Neural cell (in vitro differentiated cells): ENCODE results near the gene C1QTNF8.

Source experiments
- EP300 ChIP-seq: fragments of 450-650 bp; conservative IDR thresholded peaks from 2 replicates; pipeline ENCODE4 v1.6.1; 2014; ENCODE audit warnings: antibody characterized with exemption, mild to moderate bottlenecking, moderate library complexity; ENCODE audit not compliant: poor library complexity, severe bottlenecking
- EZH2 ChIP-seq: fragments of 200-600, 300-800 bp; shearing (Covaris generic), sonication (generic); IDR thresholded peaks from 2 replicates; pipeline ENCODE4 v1.6.1; 2014; ENCODE audit warnings: antibody characterized with exemption, low read length, borderline replicate concordance, mild to moderate bottlenecking; ENCODE audit not compliant: insufficient read depth, poor library complexity, severe bottlenecking
- MXI1 ChIP-seq: fragments of 450-650 bp; conservative IDR thresholded peaks from 2 replicates; pipeline ENCODE4 v1.6.1; 2014; ENCODE audit warnings: antibody characterized with exemption, mild to moderate bottlenecking; ENCODE audit not compliant: poor library complexity, severe bottlenecking
- POLR2AphosphoS5 ChIP-seq: IDR thresholded peaks from 2 replicates; pipeline ENCODE4 v1.6.1; 2012
- RAD21 ChIP-seq: fragments of 450-650 bp; conservative IDR thresholded peaks from 2 replicates; pipeline ENCODE4 v1.6.1; 2014; ENCODE audit warnings: antibody characterized with exemption, mild to moderate bottlenecking, moderate library complexity
- REST ChIP-seq: IDR thresholded peaks from 2 replicates; pipeline ENCODE4 v1.6.1; 2012; ENCODE audit warnings: borderline replicate concordance
- SMC3 ChIP-seq: fragments of 450-650 bp; conservative IDR thresholded peaks from 2 replicates; pipeline ENCODE4 v1.6.1; 2014; ENCODE audit warnings: antibody characterized with exemption, mild to moderate bottlenecking, moderate library complexity; ENCODE audit not compliant: poor library complexity
- TF ChIP-seq, protein P1 (sequence below): fragments of 450-650 bp; IDR thresholded peaks from 2 replicates; pipeline ENCODE4 v1.5.1; 2014; ENCODE audit warnings: antibody characterized with exemption, mild to moderate bottlenecking, moderate library complexity; ENCODE audit not compliant: poor library complexity, severe bottlenecking

DNA sequence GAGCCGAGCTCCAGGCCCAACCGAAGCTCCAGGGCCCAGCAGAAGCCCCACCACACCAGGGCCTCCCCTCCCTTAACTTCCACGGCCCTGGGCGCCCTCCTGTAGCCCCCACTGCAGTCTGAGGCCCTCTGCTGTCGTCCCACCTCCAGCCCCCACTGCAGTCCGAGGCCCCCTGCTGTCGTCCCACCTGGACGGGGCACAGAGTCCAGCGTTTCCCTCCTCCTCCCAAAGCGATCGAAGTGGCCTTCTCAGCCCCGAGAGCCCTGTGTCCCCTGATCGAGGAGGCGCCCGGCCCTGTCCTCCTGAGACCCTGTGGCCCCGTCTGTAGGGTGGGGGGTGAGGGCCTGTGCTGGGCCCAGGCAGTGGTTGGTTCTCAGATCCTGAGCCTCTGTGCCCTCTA, 31.1 kb upstream of the C1QTNF8 start:
- no peak for TF ChIP-seq POLR2AphosphoS5
- TF ChIP-seq, protein P1, sequence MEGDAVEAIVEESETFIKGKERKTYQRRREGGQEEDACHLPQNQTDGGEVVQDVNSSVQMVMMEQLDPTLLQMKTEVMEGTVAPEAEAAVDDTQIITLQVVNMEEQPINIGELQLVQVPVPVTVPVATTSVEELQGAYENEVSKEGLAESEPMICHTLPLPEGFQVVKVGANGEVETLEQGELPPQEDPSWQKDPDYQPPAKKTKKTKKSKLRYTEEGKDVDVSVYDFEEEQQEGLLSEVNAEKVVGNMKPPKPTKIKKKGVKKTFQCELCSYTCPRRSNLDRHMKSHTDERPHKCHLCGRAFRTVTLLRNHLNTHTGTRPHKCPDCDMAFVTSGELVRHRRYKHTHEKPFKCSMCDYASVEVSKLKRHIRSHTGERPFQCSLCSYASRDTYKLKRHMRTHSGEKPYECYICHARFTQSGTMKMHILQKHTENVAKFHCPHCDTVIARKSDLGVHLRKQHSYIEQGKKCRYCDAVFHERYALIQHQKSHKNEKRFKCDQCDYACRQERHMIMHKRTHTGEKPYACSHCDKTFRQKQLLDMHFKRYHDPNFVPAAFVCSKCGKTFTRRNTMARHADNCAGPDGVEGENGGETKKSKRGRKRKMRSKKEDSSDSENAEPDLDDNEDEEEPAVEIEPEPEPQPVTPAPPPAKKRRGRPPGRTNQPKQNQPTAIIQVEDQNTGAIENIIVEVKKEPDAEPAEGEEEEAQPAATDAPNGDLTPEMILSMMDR = no peak
- no peak for TF ChIP-seq EP300
- TF ChIP-seq EZH2 = no peak
- no peak for TF ChIP-seq REST
- TF ChIP-seq RAD21 = no peak
- TF ChIP-seq MXI1 = no peak
- no peak for TF ChIP-seq SMC3
